Choroid plexus epithelial cell (primary cell): Measurements from ENCODE around the gene CELF2.

Experiments
- DNase-seq: peaks from one replicate; pipeline ENCODE4 v3.0.0-alpha.2; 2010; ENCODE audit warnings: low read depth
- H3K4me3 ChIP-seq: 2 replicates; pipeline ENCODE4 v1.5.1; 2011; ENCODE audit warnings: low read depth, mild to moderate bottlenecking, control low read depth, low read length, moderate library complexity
- CTCF ChIP-seq: conservative IDR thresholded peaks from 2 replicates; pipeline ENCODE4 v1.5.1; 2011; ENCODE audit warnings: low read depth, mild to moderate bottlenecking, control low read depth, inconsistent platforms, low read length, moderate library complexity

The CELF2 gene

GRCh38 chr10:11010582-11010981 is 7.1 kb upstream of the CELF2 start:
- H3K4me3 ChIP-seq: no peak overlapping the region
- DNase-seq: no peak
- TF ChIP-seq CTCF: no peak

GRCh38 chr10:11011436-11011835 is 6.2 kb upstream of the CELF2 start:
- H3K4me3 ChIP-seq: no peak overlapping the region
- no peak for TF ChIP-seq CTCF
- DNase-seq: no peak

- DNase-seq: no peak
- no peak for TF ChIP-seq CTCF
- H3K4me3 ChIP-seq: no peak overlapping the region
Observed at GRCh38 chr10:11011984-11012383, 5.7 kb upstream of the CELF2 start.

- TF ChIP-seq CTCF: no peak
- H3K4me3 ChIP-seq: no peak overlapping the region
- DNase-seq: no peak
Observed at GRCh38 chr10:11012421-11013295, 5.0 kb upstream of the CELF2 start.

GRCh38 chr10:11013836-11014235 is 3.8 kb upstream of the CELF2 start:
- H3K4me3 ChIP-seq: no peak overlapping the region
- no peak for TF ChIP-seq CTCF

GRCh38 chr10:11014671-11015445 is 2.8 kb upstream of the CELF2 start:
- DNase-seq: no peak
- no peak for TF ChIP-seq CTCF
- no peak overlapping the region for H3K4me3 ChIP-seq

More at GRCh38 chr10:11013836-11014235, 3.8 kb upstream of the CELF2 start:
- no peak for DNase-seq
